Measurements from ENCODE around the gene C18orf63.

DNA sequence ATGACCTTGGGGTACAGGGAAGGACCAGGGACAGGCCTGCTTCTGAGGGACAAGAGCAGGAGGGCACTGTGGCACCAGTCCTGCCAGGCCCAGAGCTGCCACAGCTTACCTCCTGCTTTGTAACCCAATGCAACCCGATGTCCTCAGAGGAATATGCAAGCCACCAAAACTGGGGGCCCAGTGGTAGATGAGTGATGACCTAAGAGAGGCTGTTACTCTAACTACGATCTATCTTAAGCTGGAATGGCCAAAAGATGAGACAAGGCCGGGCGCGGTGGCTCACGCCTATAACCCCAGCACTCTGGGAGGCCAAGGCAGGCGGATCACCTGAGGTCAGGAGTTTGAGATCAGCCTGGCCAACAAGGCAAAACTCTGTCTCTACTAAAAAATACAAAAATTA, 36.7 kb upstream of the C18orf63 start:
- TF ChIP-seq, protein P1, sequence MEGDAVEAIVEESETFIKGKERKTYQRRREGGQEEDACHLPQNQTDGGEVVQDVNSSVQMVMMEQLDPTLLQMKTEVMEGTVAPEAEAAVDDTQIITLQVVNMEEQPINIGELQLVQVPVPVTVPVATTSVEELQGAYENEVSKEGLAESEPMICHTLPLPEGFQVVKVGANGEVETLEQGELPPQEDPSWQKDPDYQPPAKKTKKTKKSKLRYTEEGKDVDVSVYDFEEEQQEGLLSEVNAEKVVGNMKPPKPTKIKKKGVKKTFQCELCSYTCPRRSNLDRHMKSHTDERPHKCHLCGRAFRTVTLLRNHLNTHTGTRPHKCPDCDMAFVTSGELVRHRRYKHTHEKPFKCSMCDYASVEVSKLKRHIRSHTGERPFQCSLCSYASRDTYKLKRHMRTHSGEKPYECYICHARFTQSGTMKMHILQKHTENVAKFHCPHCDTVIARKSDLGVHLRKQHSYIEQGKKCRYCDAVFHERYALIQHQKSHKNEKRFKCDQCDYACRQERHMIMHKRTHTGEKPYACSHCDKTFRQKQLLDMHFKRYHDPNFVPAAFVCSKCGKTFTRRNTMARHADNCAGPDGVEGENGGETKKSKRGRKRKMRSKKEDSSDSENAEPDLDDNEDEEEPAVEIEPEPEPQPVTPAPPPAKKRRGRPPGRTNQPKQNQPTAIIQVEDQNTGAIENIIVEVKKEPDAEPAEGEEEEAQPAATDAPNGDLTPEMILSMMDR (IDR thresholded peaks at IDR 0.05): no peak
- TF ChIP-seq POLR2A (IDR thresholded peaks at IDR 0.05): no peak
